Activated CD8-positive, alpha-beta T cell treated with anti-CD3 and anti-CD28 coated beads, Interleukin-2, amount 10 ng/mL, durations not matched to agents 7 days and 5 days (primary cell): Measurements from ENCODE around the gene SCAF1. TPM values are rescaled to one million over a fixed set of nuclear protein-coding genes. Genes with fewer than 3 reads are reported as not detected.
"Not testable (repeated sequence)": the region's sequence is repeated elsewhere in the genome, so short reads cannot be mapped to it uniquely, and the experiment has no call there.

Source experiments
- ATAC-seq: fragments of 150-1000 bp; cut with Tn5 transposase; one replicate; pipeline ENCODE4 v1.10.0; 2021; ENCODE audit warnings: moderate library complexity
- CTCF ChIA-PET: fragments of 350-600 bp; sonication (Branson Sonifier 250); formaldehyde crosslinking; loops from one replicate; lab custom pipeline; 2021; ENCODE audit warnings: antibody characterized with exemption; lab: Charles Lee
- POLR2A ChIA-PET: fragments of 350-600 bp; sonication (Branson Sonifier 250); formaldehyde crosslinking; loops from one replicate; lab custom pipeline; 2021; ENCODE audit warnings: antibody characterized with exemption; lab: Charles Lee
- DNase-seq: peaks from one replicate; pipeline ENCODE4 v3.0.0-alpha.2; 2020
- H3K27ac Mint-ChIP-seq: one replicate; pipeline ENCODE4 v1.8.0; 2021; ENCODE audit warnings: mild to moderate bottlenecking, mixed read lengths
- H3K27me3 Mint-ChIP-seq: one replicate; pipeline ENCODE4 v1.8.0; 2021; ENCODE audit warnings: low read depth, mixed read lengths
- H3K36me3 Mint-ChIP-seq: one replicate; pipeline ENCODE4 v1.8.0; 2021; ENCODE audit warnings: low read depth, mixed read lengths
- H3K4me1 Mint-ChIP-seq: one replicate; pipeline ENCODE4 v1.8.0; 2021; ENCODE audit warnings: low read depth, mixed read lengths
- H3K4me3 Mint-ChIP-seq: one replicate; pipeline ENCODE4 v1.8.0; 2021; ENCODE audit warnings: mild to moderate bottlenecking, mixed read lengths
- H3K9me3 Mint-ChIP-seq: one replicate; pipeline ENCODE4 v1.8.0; 2022; ENCODE audit warnings: mixed read lengths; ENCODE audit not compliant: insufficient read depth
- total RNA-seq, 2 experiments: library from RNA; stranded (reverse); gene quantifications; one replicate each; pipeline ENCODE4 v1.2.3, GENCODE V29; 2021

The SCAF1 gene
- total RNA-seq, 2 experiments from 2014 or later = 61.0 to 64.1 TPM

- Mint-ChIP-seq H3K27me3 (no peaks in the 10 kb centered on the region), H3K4me3 (no peak overlapping the region), H3K9me3 (no peaks in the 10 kb centered on the region), H3K36me3 (peaks cover 38% of the 10 kb centered on the region), H3K27ac (no peak overlapping the region), H3K4me1 (peaks cover 5% of the 10 kb centered on the region)
- ATAC-seq (no peak), DNase-seq (no peak)
- ChIA-PET CTCF (no interaction called here), POLR2A (no interaction called here)
Observed at GRCh38 chr19:49599378-49600295, 42.4 kb upstream of the SCAF1 start.

- ChIA-PET POLR2A (no interaction called here), CTCF (no interaction called here)
- no peak overlapping the region for H3K4me3 Mint-ChIP-seq
- DNase-seq (no peak), ATAC-seq (no peak)
- H3K36me3 Mint-ChIP-seq = peaks cover 41% of the 10 kb centered on the region
- H3K27me3 Mint-ChIP-seq = no peaks in the 10 kb centered on the region
- H3K9me3 Mint-ChIP-seq = no peaks in the 10 kb centered on the region
- H3K27ac Mint-ChIP-seq = no peak overlapping the region
- H3K4me1 Mint-ChIP-seq = peaks cover 4% of the 10 kb centered on the region
Observed at GRCh38 chr19:49601482-49602038, 40.4 kb upstream of the SCAF1 start.

GRCh38 chr19:49602806-49603205, 39.2 kb upstream of the SCAF1 start:
- ATAC-seq (no peak), DNase-seq (no peak)
- Mint-ChIP-seq H3K36me3 (peaks cover 44% of the 10 kb centered on the region), H3K9me3 (no peaks in the 10 kb centered on the region), H3K27me3 (no peaks in the 10 kb centered on the region), H3K4me1 (peaks cover 4% of the 10 kb centered on the region), H3K27ac (no peak overlapping the region), H3K4me3 (no peak overlapping the region)
- ChIA-PET CTCF (no interaction called here), POLR2A (no interaction called here)

GRCh38 chr19:49605605-49606004, 36.4 kb upstream of the SCAF1 start:
- no peaks in the 10 kb centered on the region for H3K9me3 Mint-ChIP-seq
- ATAC-seq (no peak), DNase-seq (no peak)
- no peak overlapping the region for H3K4me3 Mint-ChIP-seq
- no peak overlapping the region for H3K27ac Mint-ChIP-seq
- H3K36me3 Mint-ChIP-seq = peaks cover 37% of the 10 kb centered on the region
- peaks cover 2% of the 10 kb centered on the region for H3K4me1 Mint-ChIP-seq
- H3K27me3 Mint-ChIP-seq = no peaks in the 10 kb centered on the region
- CTCF ChIA-PET = no interaction called here
- POLR2A ChIA-PET = no interaction called here

- Mint-ChIP-seq H3K4me3 (no peak overlapping the region), H3K36me3 (peaks cover 30% of the 10 kb centered on the region), H3K27ac (peak overlapping the region; percentile 25), H3K9me3 (no peaks in the 10 kb centered on the region), H3K4me1 (peaks cover 15% of the 10 kb centered on the region), H3K27me3 (no peaks in the 10 kb centered on the region)
- no peak for ATAC-seq
- ChIA-PET POLR2A (no interaction called here), CTCF (no interaction called here)
- no peak for DNase-seq
Observed at GRCh38 chr19:49609499-49610092, 32.4 kb upstream of the SCAF1 start.

GRCh38 chr19:49613374-49613773, 28.6 kb upstream of the SCAF1 start:
- ChIA-PET CTCF (no interaction called here), POLR2A (no interaction called here)
- Mint-ChIP-seq H3K4me3 (no peak overlapping the region), H3K36me3 (peaks cover 49% of the 10 kb centered on the region), H3K27me3 (no peaks in the 10 kb centered on the region), H3K9me3 (no peaks in the 10 kb centered on the region), H3K27ac (peak overlapping the region; percentile 60), H3K4me1 (peaks cover 15% of the 10 kb centered on the region)
- DNase-seq = no peak
- no peak for ATAC-seq

GRCh38 chr19:49614096-49614833, 27.7 kb upstream of the SCAF1 start:
- ChIA-PET POLR2A (interaction anchor here (0.9 kb wide), 1 partner anchor 26 kb away, joined by 4 read pairs; no protein-coding TSS in a partner anchor), CTCF (interaction anchor here (0.8 kb wide), 1 partner anchor 65 kb away, joined by 3 read pairs; no protein-coding TSS in a partner anchor)
- Mint-ChIP-seq H3K27ac (peak overlapping the region; percentile 71), H3K27me3 (no peaks in the 10 kb centered on the region), H3K36me3 (peaks cover 52% of the 10 kb centered on the region), H3K4me1 (peaks cover 15% of the 10 kb centered on the region), H3K9me3 (no peaks in the 10 kb centered on the region), H3K4me3 (no peak overlapping the region)
- ATAC-seq (no peak), DNase-seq (no peak)

- no peak for ATAC-seq
- no peak for DNase-seq
- POLR2A ChIA-PET = no interaction called here
- peaks cover 52% of the 10 kb centered on the region for H3K36me3 Mint-ChIP-seq
- H3K9me3 Mint-ChIP-seq = no peaks in the 10 kb centered on the region
- CTCF ChIA-PET = interaction anchor here (0.7 kb wide), 1 partner anchor 18 kb away, joined by 3 read pairs; no protein-coding TSS in a partner anchor
- no peaks in the 10 kb centered on the region for H3K27me3 Mint-ChIP-seq
- no peak overlapping the region for H3K27ac Mint-ChIP-seq
- peaks cover 15% of the 10 kb centered on the region for H3K4me1 Mint-ChIP-seq
- H3K4me3 Mint-ChIP-seq = no peak overlapping the region
Observed at GRCh38 chr19:49615861-49616260, 26.1 kb upstream of the SCAF1 start.

GRCh38 chr19:49616532-49616931, 25.5 kb upstream of the SCAF1 start:
- H3K9me3 Mint-ChIP-seq = no peaks in the 10 kb centered on the region
- POLR2A ChIA-PET = no interaction called here
- H3K4me3 Mint-ChIP-seq = no peak overlapping the region
- no peaks in the 10 kb centered on the region for H3K27me3 Mint-ChIP-seq
- CTCF ChIA-PET = interaction anchor here (0.7 to 1.3 kb wide), 2 partner anchors 18 to 47 kb away, joined by 3 to 5 read pairs; no protein-coding TSS in a partner anchor
- no peak overlapping the region for H3K27ac Mint-ChIP-seq
- H3K36me3 Mint-ChIP-seq = peaks cover 55% of the 10 kb centered on the region
- ATAC-seq (no peak), DNase-seq (no peak)
- H3K4me1 Mint-ChIP-seq = peaks cover 15% of the 10 kb centered on the region

GRCh38 chr19:49616945-49617344, 25.1 kb upstream of the SCAF1 start:
- ATAC-seq = no peak
- H3K27me3 Mint-ChIP-seq = no peaks in the 10 kb centered on the region
- ChIA-PET POLR2A (no interaction called here), CTCF (interaction anchor here (1.3 kb wide), 1 partner anchor 47 kb away, joined by 5 read pairs; no protein-coding TSS in a partner anchor)
- H3K4me3 Mint-ChIP-seq = no peak overlapping the region
- H3K4me1 Mint-ChIP-seq = peaks cover 15% of the 10 kb centered on the region
- no peaks in the 10 kb centered on the region for H3K9me3 Mint-ChIP-seq
- H3K27ac Mint-ChIP-seq = no peak overlapping the region
- H3K36me3 Mint-ChIP-seq = peaks cover 58% of the 10 kb centered on the region
- DNase-seq = no peak

- CTCF ChIA-PET, H3K27me3 Mint-ChIP-seq, H3K4me3 Mint-ChIP-seq, DNase-seq, POLR2A ChIA-PET, ATAC-seq, H3K9me3 Mint-ChIP-seq: not testable (repeated sequence)
- H3K36me3 Mint-ChIP-seq = peaks cover 58% of the 10 kb centered on the region
- peak overlapping the region; percentile 39 for H3K27ac Mint-ChIP-seq
- H3K4me1 Mint-ChIP-seq = peaks cover 12% of the 10 kb centered on the region
Observed at GRCh38 chr19:49617860-49618259, 24.1 kb upstream of the SCAF1 start.
